ENCODE measurements around the gene GRIA4. TPM values are rescaled to one million over a fixed set of nuclear protein-coding genes. Genes with fewer than 3 reads are reported as not detected.
"Not testable (repeated sequence)": the region's sequence is repeated elsewhere in the genome, so short reads cannot be mapped to it uniquely, and the experiment has no call there.

The GRIA4 gene
- total and polyA plus RNA-seq, 5 donors from 2014 or later: not detected

DNA sequence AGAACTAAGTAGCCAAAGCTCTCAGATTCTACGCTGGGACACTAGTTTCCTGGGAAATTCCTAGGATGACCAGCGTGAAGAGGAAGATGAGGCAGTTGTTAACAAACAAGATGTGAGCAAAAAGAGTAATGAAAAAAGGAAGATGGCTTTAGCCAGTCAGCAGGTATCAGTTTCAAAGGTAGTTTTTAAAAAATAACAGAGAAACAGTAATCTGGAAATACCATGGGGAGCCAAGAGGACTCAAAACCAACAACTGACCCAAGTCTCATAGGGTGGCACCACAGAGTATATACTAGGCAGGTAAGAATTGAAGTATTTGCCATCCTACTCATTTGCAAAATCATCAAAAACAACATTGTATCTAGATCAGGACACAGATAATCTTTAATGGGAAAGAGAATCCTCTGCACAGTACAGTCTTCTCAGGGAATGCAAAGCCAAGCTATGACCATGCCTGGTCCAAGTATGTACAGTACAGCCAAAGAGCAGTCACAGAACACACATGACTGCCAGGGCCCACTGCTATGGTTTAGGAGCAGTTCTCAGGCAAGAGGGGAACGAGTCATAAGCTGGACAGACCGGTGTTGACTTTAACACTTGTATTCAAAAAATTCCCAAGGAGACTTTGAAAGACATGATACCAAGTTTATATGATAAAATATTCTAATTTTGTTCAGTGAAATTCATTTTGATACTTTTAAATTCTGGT is 391.6 kb downstream of the GRIA4 start:
- Mint-ChIP-seq H3K27ac (peak overlapping the region in 1 of 3 donors; percentile 1), H3K36me3 (peaks cover 53% of the 10 kb centered on the region), H3K9me3 (peaks cover 2 to 16% (median 7%) of the 10 kb centered on the region in 7 donors), H3K27me3 (no peaks in the 10 kb centered on the region), H3K4me3 (no peak overlapping the region), H3K4me1 (peaks cover 8 to 15% (median 8%) of the 10 kb centered on the region in 4 donors)
- H3K4me3 ChIP-seq (ENCODE audit: low read depth, low read length): no peak overlapping the region
- H3K27me3 ChIP-seq (ENCODE audit: control insufficient read depth, insufficient read depth, low read length): no peaks in the 10 kb centered on the region
- H3K4me1 ChIP-seq (ENCODE audit: control insufficient read depth, insufficient read depth, low read length, poor library complexity, severe bottlenecking): no peaks in the 10 kb centered on the region
- no peak overlapping the region for H3K27ac ChIP-seq (ENCODE audit: insufficient read depth, low read length, poor library complexity, severe bottlenecking)
- H3K9me3 ChIP-seq (ENCODE audit: control insufficient read depth in 2 of 2, low read length in 2 of 2): peaks cover 0 to 2% of the 10 kb centered on the region in 2 experiments
- no peak for ATAC-seq (ENCODE audit: low read depth in 2 of 2)
- DNase-seq: no peak
- H3K36me3 ChIP-seq (ENCODE audit: control insufficient read depth, insufficient read depth, low read length): peaks cover 17% of the 10 kb centered on the region

DNA sequence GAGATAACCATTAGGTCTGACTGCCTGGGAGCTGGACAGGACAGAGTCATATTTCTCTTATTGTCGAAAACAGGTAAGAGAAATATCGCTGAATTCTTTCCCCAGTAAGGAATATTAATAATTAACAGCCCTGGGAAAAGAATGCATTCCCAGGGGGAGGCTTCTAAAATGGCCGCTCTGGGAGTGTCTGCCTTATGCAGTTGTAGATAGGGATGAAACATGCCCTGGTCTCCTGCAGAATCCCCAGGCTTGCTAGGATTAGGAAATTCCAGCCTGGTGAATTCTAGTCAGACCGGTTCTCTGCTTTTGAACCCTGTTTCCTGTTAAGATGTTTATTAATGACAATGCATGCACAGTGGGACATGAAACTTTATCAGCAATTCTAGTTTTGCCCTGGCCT is 393.2 kb downstream of the GRIA4 start:
- not testable (repeated sequence) for H3K27ac ChIP-seq (ENCODE audit: insufficient read depth, low read length, poor library complexity, severe bottlenecking); H3K27me3 Mint-ChIP-seq; H3K4me1 ChIP-seq (ENCODE audit: control insufficient read depth, insufficient read depth, low read length, poor library complexity, severe bottlenecking); ATAC-seq (ENCODE audit: low read depth in 2 of 2); H3K9me3 ChIP-seq (ENCODE audit: control insufficient read depth in 2 of 2, low read length in 2 of 2); H3K4me3 Mint-ChIP-seq; H3K27me3 ChIP-seq (ENCODE audit: control insufficient read depth, insufficient read depth, low read length); H3K27ac Mint-ChIP-seq; H3K4me3 ChIP-seq (ENCODE audit: low read depth, low read length); DNase-seq
- H3K4me1 Mint-ChIP-seq: peaks cover 1 to 15% (median 7%) of the 10 kb centered on the region in 4 donors
- peaks cover 2 to 15% (median 7%) of the 10 kb centered on the region in 7 donors for H3K9me3 Mint-ChIP-seq
- H3K36me3 Mint-ChIP-seq: peaks cover 61% of the 10 kb centered on the region
- peaks cover 31% of the 10 kb centered on the region for H3K36me3 ChIP-seq (ENCODE audit: control insufficient read depth, insufficient read depth, low read length)

DNA sequence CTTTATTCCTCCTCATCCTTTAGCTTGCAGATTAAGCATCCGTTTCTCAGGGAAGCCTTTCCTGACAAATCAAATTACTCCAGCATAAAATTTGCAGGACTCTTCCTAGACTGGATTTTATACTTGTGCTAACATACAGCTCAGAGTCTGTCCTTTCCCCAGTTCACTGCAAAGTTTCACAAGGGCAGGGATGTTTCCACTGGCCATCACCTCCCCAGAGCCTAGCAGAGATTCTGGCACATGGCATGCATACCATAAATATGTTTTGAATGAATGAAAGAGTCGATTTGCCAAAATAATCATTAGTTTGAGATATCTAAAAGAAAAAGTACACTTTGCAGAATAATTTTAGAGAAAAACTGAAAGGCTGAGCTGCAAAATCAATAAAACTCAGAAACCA is 401.6 kb downstream of the GRIA4 start:
- Histone ChIP-seq H3K9me3 (ENCODE audit: control insufficient read depth in 2 of 2, low read length in 2 of 2) (no peaks in the 10 kb centered on the region), H3K27ac (ENCODE audit: insufficient read depth, low read length, poor library complexity, severe bottlenecking) (no peak overlapping the region), H3K4me1 (ENCODE audit: control insufficient read depth, insufficient read depth, low read length, poor library complexity, severe bottlenecking) (no peaks in the 10 kb centered on the region), H3K27me3 (ENCODE audit: control insufficient read depth, insufficient read depth, low read length) (no peaks in the 10 kb centered on the region), H3K36me3 (ENCODE audit: control insufficient read depth, insufficient read depth, low read length) (peaks cover 45% of the 10 kb centered on the region), H3K4me3 (ENCODE audit: low read depth, low read length) (no peak overlapping the region)
- Mint-ChIP-seq H3K27ac (peak overlapping the region in 1 of 3 donors; percentile 20), H3K4me1 (peaks cover 30 to 44% (median 39%) of the 10 kb centered on the region in 4 donors), H3K36me3 (peaks cover 55% of the 10 kb centered on the region), H3K4me3 (no peak overlapping the region), H3K27me3 (no peaks in the 10 kb centered on the region), H3K9me3 (peaks cover 0 to 5% (median 2%) of the 10 kb centered on the region in 7 donors)
- no peak for DNase-seq
- no peak for ATAC-seq (ENCODE audit: low read depth in 2 of 2)

DNA sequence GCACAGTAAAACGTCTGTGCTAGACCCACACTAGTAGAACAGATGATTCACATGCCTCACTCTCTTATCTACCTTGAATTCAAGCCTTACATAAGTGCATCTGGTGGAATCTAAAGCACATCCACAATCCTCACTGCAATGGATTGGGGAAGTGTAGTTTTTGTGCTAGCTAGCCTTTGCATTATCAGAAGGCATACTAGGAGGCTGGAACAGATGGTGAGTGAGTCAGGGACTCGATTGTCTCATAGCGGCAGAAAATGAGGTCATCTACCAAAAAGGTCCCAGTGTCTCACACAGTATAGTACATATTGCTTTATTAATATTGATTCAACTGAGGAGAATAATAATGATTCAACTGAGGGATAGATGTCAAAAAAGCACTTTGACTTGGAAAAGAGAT is 402.9 kb downstream of the GRIA4 start:
- H3K27ac ChIP-seq (ENCODE audit: insufficient read depth, low read length, poor library complexity, severe bottlenecking): no peak overlapping the region
- Mint-ChIP-seq H3K36me3 (peaks cover 43% of the 10 kb centered on the region), H3K4me1 (peaks cover 30 to 52% (median 42%) of the 10 kb centered on the region in 4 donors), H3K4me3 (no peak overlapping the region), H3K27me3 (no peaks in the 10 kb centered on the region), H3K27ac (no peak overlapping the region), H3K9me3 (peaks cover 0 to 5% (median 2%) of the 10 kb centered on the region in 7 donors)
- peaks cover 6% of the 10 kb centered on the region for H3K4me1 ChIP-seq (ENCODE audit: control insufficient read depth, insufficient read depth, low read length, poor library complexity, severe bottlenecking)
- peaks cover 33% of the 10 kb centered on the region for H3K36me3 ChIP-seq (ENCODE audit: control insufficient read depth, insufficient read depth, low read length)
- no peaks in the 10 kb centered on the region for H3K9me3 ChIP-seq (ENCODE audit: control insufficient read depth in 2 of 2, low read length in 2 of 2)
- ATAC-seq (ENCODE audit: low read depth in 2 of 2): no peak
- no peak overlapping the region for H3K4me3 ChIP-seq (ENCODE audit: low read depth, low read length)
- DNase-seq: no peak
- no peaks in the 10 kb centered on the region for H3K27me3 ChIP-seq (ENCODE audit: control insufficient read depth, insufficient read depth, low read length)

DNA sequence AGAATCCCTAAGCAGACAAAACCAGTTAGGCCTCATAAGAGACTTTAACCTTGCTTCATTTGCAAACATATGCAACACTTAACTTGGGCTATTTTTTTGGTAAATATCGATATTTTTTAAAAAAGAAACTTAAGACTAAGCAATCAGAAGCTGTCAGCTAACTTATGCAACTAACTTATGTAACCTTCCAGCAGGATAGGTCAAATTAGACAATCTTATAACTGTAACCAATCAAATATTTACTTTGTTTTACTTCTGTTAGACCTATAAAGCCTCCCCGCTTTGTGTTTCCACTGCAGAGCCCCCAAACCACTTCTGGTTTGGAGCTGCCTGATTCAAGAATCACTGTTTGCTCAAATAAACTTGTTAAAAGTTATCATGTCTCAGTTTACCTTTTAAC is 404.2 kb downstream of the GRIA4 start:
- no peak overlapping the region for H3K27ac Mint-ChIP-seq
- DNase-seq (no peak), ATAC-seq (ENCODE audit: low read depth in 2 of 2) (no peak)
- Histone ChIP-seq H3K4me1 (ENCODE audit: control insufficient read depth, insufficient read depth, low read length, poor library complexity, severe bottlenecking) (peaks cover 11% of the 10 kb centered on the region), H3K27ac (ENCODE audit: insufficient read depth, low read length, poor library complexity, severe bottlenecking) (no peak overlapping the region), H3K36me3 (ENCODE audit: control insufficient read depth, insufficient read depth, low read length) (peaks cover 22% of the 10 kb centered on the region), H3K9me3 (ENCODE audit: control insufficient read depth in 2 of 2, low read length in 2 of 2) (no peaks in the 10 kb centered on the region), H3K4me3 (ENCODE audit: low read depth, low read length) (no peak overlapping the region), H3K27me3 (ENCODE audit: control insufficient read depth, insufficient read depth, low read length) (no peaks in the 10 kb centered on the region)
- peaks cover 42% of the 10 kb centered on the region for H3K36me3 Mint-ChIP-seq
- H3K27me3 Mint-ChIP-seq: no peaks in the 10 kb centered on the region
- H3K4me1 Mint-ChIP-seq: peaks cover 33 to 56% (median 47%) of the 10 kb centered on the region in 4 donors
- peaks cover 0 to 3% (median 2%) of the 10 kb centered on the region in 7 donors for H3K9me3 Mint-ChIP-seq
- H3K4me3 Mint-ChIP-seq: no peak overlapping the region

DNA sequence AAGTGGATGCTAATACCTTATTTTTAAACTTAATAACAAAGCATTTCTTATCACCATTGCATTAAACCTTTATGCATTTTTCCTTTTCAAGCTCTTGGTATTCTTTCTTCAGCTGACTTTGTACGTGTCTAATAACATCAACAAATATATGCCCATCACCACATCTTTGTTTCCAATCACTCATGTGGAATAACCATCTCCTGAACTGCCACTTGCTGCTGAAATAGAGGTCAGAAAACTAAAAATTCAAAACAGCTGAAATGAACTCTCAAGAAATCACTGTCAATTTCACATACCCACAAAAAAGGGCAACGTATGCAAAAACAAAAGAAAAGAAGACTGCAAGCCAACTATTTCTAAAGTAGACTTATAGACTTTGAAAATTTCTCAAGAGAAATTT is 404.7 kb downstream of the GRIA4 start:
- Mint-ChIP-seq H3K27me3 (no peaks in the 10 kb centered on the region), H3K4me1 (peaks cover 35 to 59% (median 51%) of the 10 kb centered on the region in 4 donors), H3K36me3 (peaks cover 38% of the 10 kb centered on the region), H3K4me3 (no peak overlapping the region), H3K27ac (peak overlapping the region in 1 of 3 donors; percentile 39), H3K9me3 (peaks cover 0 to 3% (median 2%) of the 10 kb centered on the region in 7 donors)
- H3K36me3 ChIP-seq (ENCODE audit: control insufficient read depth, insufficient read depth, low read length): peaks cover 16% of the 10 kb centered on the region
- H3K4me1 ChIP-seq (ENCODE audit: control insufficient read depth, insufficient read depth, low read length, poor library complexity, severe bottlenecking): peaks cover 11% of the 10 kb centered on the region
- H3K27ac ChIP-seq (ENCODE audit: insufficient read depth, low read length, poor library complexity, severe bottlenecking): no peak overlapping the region
- no peaks in the 10 kb centered on the region for H3K9me3 ChIP-seq (ENCODE audit: control insufficient read depth in 2 of 2, low read length in 2 of 2)
- no peak overlapping the region for H3K4me3 ChIP-seq (ENCODE audit: low read depth, low read length)
- DNase-seq (no peak), ATAC-seq (ENCODE audit: low read depth in 2 of 2) (no peak)
- no peaks in the 10 kb centered on the region for H3K27me3 ChIP-seq (ENCODE audit: control insufficient read depth, insufficient read depth, low read length)

DNA sequence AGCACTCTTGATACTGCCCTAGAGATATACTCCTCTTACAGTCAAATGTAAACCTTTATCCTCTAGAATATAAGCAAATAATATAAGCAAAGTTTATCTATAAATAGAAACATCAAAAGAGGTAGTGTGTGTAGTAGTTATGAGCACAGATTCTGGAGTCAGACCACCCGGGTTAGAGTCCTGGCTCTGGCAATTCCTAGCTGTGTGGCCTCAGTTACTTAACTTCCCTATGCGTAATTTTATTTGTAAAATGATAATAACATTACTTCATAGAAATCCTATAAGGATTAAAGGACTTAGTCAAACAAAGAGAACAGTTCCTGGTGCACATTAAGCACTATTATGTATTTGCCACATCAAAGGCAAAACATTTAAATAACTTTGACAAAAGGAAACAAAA is 405.2 kb downstream of the GRIA4 start:
- H3K27me3 ChIP-seq (ENCODE audit: control insufficient read depth, insufficient read depth, low read length): no peaks in the 10 kb centered on the region
- Mint-ChIP-seq H3K4me1 (peaks cover 35 to 61% (median 54%) of the 10 kb centered on the region in 4 donors), H3K4me3 (no peak overlapping the region), H3K27me3 (no peaks in the 10 kb centered on the region), H3K36me3 (peaks cover 36% of the 10 kb centered on the region), H3K9me3 (peaks cover 0 to 3% (median 0%) of the 10 kb centered on the region in 7 donors), H3K27ac (no peak overlapping the region)
- H3K9me3 ChIP-seq (ENCODE audit: control insufficient read depth in 2 of 2, low read length in 2 of 2): no peaks in the 10 kb centered on the region
- no peak for DNase-seq
- peaks cover 11% of the 10 kb centered on the region for H3K4me1 ChIP-seq (ENCODE audit: control insufficient read depth, insufficient read depth, low read length, poor library complexity, severe bottlenecking)
- no peak for ATAC-seq (ENCODE audit: low read depth in 2 of 2)
- peaks cover 12% of the 10 kb centered on the region for H3K36me3 ChIP-seq (ENCODE audit: control insufficient read depth, insufficient read depth, low read length)
- no peak overlapping the region for H3K27ac ChIP-seq (ENCODE audit: insufficient read depth, low read length, poor library complexity, severe bottlenecking)
- H3K4me3 ChIP-seq (ENCODE audit: low read depth, low read length): no peak overlapping the region

DNA sequence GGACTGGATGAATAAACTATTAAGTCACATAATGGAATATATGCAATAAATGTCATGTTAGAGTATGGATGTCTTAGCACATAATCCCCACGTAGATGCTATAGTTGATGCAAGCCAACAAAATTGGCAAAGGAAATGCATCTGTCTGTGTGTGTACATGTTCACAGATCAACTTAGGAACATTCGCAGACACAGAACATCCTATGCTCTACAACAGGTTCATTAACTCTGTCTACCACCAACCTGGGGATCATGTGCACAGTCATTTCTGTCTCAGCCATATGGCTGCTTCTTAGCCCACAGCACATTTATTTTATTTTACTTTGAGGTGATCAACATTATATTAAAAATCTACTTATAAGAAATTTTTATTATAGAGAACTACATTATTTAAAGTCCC is 407.2 kb downstream of the GRIA4 start:
- DNase-seq: no peak
- H3K36me3 ChIP-seq (ENCODE audit: control insufficient read depth, insufficient read depth, low read length): no peaks in the 10 kb centered on the region
- H3K27me3 ChIP-seq (ENCODE audit: control insufficient read depth, insufficient read depth, low read length): no peaks in the 10 kb centered on the region
- no peak overlapping the region for H3K4me3 ChIP-seq (ENCODE audit: low read depth, low read length)
- Mint-ChIP-seq H3K4me3 (no peak overlapping the region), H3K36me3 (peaks cover 25% of the 10 kb centered on the region), H3K4me1 (peaks cover 28 to 73% (median 57%) of the 10 kb centered on the region in 4 donors), H3K27ac (no peak overlapping the region), H3K27me3 (no peaks in the 10 kb centered on the region), H3K9me3 (no peaks in the 10 kb centered on the region)
- H3K9me3 ChIP-seq (ENCODE audit: control insufficient read depth in 2 of 2, low read length in 2 of 2): no peaks in the 10 kb centered on the region
- ATAC-seq (ENCODE audit: low read depth in 2 of 2): no peak
- H3K27ac ChIP-seq (ENCODE audit: insufficient read depth, low read length, poor library complexity, severe bottlenecking): no peak overlapping the region
- peaks cover 29% of the 10 kb centered on the region for H3K4me1 ChIP-seq (ENCODE audit: control insufficient read depth, insufficient read depth, low read length, poor library complexity, severe bottlenecking)
